HG02852 (cell line): Measurements from ENCODE around the gene PYROXD2.
"Not testable (repeated sequence)": the region's sequence is repeated elsewhere in the genome, so short reads cannot be mapped to it uniquely, and the experiment has no call there.

Source experiments
- ATAC-seq: cut with Tn5 transposase; IDR thresholded peaks from one replicate; pipeline ENCODE4 v1.9.1; 2021; ENCODE audit warnings: mild to moderate bottlenecking, moderate library complexity; ENCODE audit not compliant: unreplicated experiment

The PYROXD2 gene

DNA sequence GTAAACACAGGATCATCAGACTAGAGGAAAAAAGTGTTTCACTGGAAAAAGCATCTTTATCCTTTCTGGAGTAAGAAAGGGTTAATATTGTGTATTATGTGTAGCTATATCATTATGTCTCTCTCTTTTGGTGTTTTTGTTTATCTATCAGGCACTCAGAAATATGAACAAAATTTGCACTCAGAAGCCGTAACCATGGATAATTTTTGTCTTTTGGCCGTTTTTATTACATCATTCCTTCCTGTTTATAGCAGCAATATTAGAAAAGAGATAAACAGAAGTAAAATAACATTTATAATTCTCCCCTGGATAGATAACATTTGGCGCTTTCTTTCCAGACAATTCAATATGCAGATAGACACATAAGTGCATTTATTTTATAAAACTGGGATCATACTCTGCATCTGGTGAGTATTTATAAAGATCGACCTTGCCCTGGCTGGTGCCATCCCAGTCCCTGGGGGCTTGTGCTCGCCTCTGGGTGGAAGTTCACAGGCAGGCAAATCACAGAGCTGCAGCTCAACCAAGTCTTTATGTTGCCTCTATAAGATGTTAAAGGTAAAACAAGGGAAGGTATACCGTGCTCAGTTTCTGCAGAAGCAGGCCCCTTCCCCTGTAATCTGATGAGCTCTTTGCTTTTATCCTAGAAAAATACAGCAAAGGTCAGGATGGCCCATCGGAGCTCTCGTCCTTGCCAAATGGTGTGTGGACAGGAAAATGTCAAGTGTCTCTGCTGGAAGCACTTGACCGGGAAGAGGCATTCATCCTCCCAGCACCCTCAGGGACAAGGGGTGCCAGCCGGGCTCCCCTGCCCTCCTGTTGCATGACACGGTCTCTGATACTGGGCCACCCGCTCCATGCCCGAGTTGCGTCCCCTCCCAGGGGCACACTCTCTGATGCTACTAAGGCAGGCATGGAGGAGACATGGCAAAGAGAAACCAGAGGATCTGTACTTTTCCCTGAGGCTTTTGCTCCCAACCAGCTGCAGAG is 43.9 kb downstream of the PYROXD2 start:
- no peak for ATAC-seq

DNA sequence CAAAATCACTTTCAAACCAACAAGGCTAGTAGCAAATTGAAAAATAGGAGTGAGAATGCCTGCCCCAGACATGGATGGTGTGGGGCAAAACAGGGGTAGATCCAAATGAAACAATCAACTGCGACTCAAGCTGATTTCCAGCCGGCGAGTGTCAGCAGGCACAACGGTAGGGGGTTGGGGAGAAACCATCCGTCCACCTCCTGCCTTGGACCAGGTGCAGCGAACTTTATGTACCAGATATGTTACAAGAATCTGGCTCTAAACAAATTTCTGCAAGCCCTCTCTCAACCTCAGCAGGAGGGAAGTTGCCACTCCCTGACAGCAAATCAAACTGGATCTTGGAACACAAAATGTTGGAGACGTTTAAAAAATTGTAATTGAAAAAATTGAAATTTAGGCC is 45.2 kb downstream of the PYROXD2 start:
- no peak for ATAC-seq

DNA sequence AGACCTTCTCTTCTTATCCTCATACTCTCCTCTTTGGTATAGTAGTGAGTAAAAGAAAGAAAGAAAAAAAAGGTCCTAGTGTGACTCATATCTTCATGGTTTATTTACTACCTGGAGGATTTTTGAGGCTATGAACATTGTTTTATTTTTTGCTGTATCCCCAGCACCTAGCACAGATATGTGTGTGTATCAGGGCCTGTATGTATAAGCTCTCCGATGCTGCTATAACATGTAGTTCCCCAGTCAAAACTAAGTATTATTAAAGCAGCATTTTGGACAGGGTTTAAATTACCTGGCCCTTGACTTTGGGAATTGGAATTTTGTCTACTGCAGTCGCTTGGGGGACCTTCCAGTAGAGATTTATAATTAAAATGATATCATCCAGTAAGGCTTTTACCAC is 46.3 kb downstream of the PYROXD2 start:
- no peak for ATAC-seq

DNA sequence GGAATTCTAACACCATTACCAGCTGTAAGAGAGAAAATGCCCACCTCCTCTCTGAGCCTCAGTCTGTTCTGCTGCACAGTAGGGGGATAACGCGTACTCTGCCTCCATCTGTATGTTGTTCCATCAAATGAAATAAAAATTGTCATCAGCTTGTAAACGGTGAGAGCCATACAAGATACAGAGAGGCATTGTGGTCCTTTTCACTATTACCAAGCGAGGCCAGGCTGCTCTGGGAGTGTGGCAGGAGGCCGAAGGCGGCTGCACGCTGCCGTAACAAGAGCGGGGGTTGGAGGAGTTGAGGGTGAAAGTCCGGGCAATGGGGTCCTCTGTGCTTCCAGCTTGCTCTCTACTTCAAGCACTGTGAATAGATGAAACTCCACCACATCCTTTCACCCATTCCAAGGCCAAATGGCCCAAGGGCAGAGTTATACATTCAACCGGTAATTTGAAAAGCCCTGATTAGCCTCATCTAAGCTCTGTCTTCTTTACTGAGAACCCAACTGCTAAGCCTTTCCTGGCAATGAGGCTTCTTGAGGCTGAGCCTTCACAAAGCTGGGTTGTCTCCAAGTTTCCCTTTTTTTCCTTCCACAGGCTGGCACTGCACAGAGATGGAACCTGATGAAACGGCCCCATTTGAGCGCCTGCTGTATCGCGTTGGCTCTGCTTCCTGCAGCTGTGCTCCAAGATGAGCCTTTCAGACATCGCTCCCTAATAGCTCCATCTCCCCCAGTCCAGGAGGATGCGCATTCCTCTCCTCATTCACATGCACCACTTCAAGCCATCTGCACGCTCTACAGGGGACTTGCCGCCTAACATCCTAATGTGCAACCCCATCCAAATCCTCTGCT is 47.2 kb downstream of the PYROXD2 start:
- no peak for ATAC-seq

DNA sequence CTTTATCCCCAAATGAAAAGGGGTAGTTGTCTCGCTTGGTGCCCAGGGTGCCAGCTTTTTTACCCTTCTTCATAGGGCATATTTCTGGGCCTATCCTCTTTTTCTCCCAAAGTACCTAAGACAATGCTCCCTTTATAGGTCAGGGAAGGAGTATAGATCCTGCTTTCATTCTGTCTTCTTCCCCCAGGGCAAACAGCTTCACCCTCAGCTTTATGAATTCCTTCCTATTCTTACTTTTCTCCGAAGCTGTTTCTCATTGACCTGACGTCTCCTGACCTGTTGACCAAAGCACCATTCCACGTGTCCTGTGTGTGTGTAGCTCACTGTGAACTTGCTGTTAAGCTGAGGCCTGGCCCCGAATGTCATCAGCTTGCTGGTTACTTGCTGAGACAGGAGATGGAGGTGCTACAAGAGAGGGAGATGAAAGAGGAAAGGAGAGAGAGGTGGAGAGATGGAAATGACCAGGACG is 48.9 kb downstream of the PYROXD2 start:
- ATAC-seq, result no peak

DNA sequence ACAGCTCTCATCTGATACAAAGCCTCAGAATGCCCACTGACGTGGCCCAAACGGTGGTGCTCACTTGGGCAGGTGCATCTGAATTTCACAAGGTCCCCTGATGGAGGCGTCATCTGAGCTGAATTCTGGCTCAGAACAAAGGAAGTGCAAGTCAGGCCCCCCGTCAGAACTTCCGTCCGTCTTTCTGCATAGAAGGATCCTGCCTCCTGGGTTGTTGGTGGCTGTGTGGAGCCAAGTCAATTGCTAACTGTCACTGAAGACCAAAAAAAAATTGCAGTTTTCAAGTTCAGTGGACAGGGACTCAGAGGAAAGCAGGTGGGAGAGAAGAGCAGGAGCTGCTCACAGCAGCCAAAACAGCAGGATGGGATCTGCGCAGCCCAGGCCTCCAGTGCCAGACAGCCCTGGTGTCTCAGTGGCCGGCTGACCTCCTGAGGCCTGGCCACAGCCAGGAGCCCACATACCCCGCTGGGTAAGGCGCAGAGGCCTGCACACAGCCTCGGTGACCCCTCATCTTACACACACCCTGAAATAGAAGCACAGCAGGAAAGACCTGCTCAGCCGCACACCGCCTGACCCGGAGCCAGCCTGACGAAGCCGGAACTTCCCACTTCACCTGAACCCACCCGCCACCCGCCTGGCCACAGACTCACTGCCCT is 49.4 kb downstream of the PYROXD2 start:
- no peak for ATAC-seq

DNA sequence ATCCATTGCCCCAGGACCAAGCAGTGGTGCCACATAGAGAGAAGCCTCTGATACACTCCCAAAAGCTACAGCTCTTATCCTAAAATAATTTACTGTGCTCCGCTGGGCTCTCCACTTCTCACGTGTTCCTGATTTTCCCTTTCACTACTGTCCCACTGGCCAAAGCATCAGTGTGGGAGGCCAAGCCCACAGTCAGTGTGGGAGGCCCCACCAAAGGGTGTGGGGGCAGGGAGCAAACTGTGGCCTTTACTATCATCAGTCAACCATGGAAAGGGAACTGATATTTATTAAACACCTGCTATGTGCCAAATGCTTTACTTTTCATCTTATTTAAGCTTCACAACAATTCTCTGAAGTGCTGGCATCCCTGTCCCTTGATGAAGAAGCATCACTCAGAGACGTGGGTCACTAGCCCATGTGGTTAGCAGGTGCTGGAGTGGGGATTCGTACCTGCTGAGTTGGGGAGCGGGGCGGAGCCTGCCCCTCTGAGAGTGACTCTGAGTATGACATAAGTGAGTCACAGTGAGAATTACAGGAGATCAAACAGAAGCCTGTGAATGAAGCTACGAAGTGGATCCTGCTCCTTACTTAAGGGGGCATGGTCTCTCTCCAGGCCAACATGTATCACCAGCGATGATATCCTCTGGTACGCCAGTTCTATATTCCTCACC is 50.4 kb downstream of the PYROXD2 start:
- ATAC-seq, result no peak

DNA sequence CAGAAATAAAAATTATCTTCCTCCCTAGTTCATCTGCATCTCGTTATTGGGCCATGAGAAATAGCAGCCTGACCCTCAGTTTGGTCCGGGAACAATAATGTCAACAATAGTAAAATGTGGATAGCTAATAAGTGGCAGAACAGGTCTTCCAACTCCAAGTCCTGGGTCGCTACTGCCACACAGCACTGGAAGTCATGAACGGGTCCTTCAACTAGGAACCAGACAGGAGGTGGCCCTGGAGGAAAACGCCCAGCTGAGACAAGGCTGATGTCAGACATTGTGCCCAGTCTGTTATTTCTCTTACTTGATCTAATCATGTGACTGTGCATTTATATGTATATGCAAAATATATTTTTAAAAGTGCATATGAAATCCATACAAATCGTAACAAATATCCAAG is 51.8 kb downstream of the PYROXD2 start:
- no peak for ATAC-seq

DNA sequence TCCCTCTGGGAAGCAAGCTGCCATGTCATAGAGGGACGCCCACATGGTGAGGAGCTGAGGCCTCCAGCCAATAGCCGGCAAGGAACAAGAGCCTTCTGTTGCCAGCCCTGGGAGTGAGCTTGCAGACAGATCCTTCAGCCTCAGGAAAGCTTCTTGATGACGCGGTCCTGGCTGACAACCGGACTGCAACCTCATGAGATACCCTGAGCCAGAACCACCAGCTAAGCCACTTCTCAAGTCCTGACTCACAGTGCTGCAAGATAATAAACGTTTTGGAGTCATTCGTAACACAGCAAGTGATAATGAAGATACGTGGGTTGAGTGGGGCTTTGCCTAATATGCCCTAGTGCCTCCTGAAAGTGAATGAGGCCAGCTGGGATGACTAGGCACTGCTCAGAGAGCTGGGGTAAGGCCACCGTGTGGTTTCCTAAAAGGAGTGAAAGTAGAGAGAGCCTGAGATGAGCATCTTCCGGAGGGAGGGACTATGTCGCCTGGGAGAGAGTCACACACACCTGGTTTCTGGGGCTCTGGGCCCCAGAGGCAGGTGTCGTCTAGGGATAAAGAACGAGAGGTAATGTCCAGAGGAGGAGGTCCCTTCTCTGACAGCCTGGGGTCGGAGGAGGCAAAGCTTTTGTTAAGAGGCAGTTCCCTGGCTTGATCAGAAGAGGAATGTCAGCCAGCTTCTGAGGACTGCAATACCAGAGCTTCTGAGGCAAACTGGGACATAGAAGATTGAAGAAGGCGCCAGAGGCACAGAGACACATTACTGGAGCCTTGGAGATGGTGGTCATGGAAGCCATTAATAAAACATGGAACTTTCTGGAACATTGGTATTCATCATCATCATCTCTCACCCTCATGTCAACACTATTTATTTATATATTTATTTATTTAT is 53.6 kb downstream of the PYROXD2 start:
- ATAC-seq, result peak; percentile 97

DNA sequence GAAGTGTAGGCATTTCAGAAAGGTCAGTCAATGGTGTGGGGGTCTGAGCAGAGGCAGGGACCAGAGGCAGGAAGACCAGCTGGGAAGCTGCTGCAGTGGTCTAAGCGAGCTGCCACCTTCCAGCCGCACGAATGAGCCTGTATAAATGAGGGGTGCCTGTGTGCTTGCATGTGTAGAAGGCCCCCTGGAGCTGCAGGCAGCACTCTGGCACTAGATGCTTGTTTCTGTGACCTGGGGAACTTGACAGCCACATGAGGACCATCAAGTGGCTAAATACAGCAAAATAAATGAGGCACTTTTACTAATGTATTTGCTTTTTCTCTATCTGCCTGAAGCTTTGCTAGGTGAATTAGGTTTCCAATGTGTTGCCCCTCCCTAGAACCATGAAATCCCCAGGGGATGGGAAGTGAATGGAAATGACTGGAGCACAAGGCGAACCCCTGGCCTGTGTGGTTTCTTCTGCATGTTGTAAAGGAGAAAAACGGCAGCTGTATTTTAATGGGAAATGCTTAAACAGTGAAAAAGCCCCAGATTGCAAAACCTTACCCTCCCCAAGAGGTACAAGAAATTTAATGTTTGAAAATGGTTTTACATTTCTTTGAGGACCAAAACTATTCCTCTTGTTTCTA is 57.7 kb downstream of the PYROXD2 start:
- no peak for ATAC-seq

DNA sequence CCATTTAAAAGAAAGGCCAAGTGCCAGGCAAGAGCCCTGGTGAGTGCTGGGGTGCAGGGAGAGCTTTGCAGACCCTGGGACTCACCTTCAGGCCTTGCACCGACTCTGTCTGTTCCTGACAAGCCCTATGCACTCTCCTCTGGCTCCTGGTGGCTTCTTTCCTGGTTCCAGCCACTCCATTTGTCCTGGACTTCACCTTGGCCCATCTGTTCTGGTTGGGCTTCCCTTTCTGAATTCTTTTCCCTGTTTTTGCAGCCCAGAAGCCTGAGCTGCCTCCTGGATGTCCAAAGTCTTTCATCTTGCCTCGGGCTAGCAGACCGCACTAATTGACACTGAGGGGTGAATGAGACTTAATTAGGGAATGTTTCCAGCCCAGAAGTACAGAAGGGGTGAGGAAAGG is 60.5 kb downstream of the PYROXD2 start:
- ATAC-seq, result no peak

DNA sequence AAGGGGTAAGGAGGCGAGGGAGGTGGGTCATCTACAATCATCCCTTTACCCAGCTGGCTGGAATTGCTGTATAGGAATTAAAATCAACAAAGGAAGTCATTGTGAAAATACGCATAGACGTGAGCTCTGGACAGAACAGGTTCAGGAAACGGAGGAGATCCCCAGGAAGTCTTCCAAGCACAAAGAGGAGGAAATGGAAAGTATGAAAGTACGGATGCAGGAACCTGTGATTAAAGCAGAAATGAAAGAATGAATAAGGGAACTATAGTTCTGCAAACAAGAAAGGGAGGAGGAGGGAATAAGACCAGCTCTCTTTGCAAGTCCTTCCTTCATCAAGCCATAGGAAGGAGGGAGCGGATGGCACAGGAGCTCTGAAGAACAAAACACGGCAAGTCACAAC is 61.8 kb downstream of the PYROXD2 start:
- ATAC-seq, result no peak

DNA sequence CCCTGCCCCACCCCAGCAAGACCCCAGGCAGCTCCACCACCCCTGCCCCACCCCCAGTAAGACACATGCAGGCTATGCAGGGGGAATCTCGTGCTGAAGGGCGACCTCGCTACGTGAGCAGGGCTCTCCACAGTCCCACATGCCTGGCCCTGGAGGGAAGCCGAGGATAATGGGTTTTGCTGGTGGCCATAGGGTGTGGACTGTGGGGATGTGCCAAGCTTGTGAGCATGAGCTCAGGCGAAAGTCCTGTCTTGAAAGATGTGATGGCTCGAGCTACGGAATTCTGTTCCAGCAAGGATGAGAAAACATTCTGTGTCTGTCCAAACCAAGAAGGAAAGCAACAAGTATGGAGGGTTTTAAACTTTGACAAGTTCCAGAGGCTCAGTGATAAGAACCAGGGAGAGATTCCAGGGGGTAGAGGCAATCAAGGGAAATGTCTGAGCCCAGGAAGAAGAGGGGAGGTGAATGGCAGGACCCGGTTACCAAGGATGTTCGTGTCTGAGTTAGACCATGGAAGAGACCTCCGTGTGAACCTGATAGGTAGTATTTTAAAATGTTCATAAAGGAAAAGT is 63.1 kb downstream of the PYROXD2 start:
- no peak for ATAC-seq

DNA sequence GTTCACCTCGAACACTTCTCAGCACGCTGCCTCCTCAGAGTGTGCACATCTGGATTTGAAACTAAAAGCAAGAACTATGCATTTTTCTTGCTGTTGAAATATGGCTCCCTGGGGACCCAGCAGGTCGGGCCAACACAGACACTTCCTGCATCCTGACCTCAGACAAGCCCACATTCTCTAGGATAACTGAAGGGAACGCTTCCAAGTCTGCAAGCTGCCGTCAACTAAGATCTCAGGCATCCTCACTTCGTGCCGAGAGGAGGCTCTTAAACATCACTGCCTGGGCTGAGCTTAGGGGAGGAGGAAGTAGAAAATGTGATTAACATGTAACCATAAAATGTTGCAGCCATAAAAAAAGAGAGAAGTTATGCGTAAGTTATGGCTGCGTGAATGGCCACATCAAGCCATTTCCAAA is 65.5 kb downstream of the PYROXD2 start:
- ATAC-seq, result peak; percentile 66

DNA sequence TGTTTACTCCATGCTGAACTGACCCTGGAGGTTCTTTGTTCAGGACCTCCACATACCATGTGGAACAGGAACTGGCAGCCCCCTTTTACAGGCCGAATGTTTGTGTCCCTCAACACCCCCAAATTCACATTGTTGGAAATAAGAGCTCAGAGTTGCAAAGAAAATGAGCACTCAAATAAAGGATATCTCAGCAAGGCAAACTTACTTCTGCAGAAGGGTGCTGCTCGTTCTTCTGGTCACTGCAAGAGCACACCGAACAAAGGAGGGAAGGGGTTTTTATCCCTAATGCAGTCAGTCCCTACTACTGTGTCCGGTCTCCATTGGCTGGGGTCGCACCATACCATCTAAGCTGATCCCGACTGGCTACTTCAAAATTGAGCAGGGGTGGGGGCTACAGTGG is 68.1 kb downstream of the PYROXD2 start:
- no peak for ATAC-seq

DNA sequence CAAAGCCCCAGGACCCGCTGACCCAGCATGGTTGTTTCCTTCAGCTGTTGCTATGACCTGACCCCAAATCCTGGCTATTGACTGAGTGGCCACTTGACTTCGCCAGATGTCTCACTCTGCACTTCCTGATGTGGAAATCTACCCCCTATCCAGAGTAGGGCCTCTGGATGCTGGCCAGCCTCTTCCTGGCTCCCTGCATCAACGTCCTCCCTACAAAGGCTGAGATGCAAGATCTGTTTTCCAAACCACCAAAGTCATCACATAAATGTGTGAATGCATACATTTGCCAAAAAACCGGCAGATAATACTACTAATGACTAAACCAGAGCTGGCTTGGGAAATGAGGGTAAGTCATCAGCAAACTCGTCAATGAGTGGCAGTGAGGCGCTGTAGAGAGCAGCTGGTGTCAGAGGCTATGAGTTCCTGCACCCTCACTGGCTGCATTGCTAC is 70.4 kb downstream of the PYROXD2 start:
- no peak for ATAC-seq

DNA sequence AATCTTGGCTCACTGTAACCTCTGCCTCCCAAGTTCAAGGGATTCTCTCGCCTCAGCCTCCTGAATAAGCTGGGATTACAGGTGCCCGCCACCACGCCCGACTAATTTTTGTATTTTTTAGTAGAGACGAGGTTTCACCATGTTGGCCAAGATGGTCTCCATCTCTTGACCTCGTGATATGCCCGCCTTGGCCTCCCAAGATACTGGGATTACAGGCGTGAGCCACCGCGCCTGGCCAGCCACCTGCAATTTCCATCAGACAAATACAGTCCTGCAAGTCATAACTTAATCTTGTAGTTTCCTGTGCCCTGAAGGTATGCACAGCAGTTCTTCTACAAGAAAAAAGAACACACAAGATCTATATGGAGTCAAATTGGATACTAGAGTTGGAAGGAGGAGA is 73.3 kb downstream of the PYROXD2 start:
- ATAC-seq, result not testable (repeated sequence)

DNA sequence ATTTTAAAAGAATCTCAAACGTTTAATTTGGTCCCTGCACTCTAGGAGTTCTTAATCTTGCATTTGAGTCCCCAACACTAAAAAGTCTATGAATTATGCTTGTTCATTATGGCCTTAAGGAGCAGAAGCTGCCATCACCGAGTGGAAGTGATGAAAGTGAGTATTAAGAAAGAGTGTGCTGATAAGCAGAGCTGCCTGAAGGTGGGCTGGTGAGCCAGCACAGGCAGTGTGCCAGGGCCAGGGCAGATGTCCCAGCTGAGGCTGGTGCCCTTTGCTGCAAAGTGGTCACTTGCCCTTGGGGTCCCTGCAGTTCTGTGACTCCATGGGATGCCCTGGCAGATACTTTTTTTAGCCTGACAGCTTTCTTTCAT is 74.1 kb downstream of the PYROXD2 start:
- no peak for ATAC-seq
